Memory B cell (primary cell): ENCODE measurements around the gene ACP7.
"Not testable (repeated sequence)": the region's sequence is repeated elsewhere in the genome, so short reads cannot be mapped to it uniquely, and the experiment has no call there.

Experiments used
- ATAC-seq: fragments of 150-1000 bp; cut with Tn5 transposase; 2 replicates; pipeline ENCODE4 v1.10.0; 2021; ENCODE audit warnings: low read depth, mild to moderate bottlenecking, moderate library complexity
- DNase-seq, 2 donors: peaks; one replicate each; pipeline ENCODE4 v3.0.0; 2022; ENCODE audit warnings: low spot score in 2 of 2
- H3K27ac Mint-ChIP-seq: one replicate; pipeline ENCODE4 v1.8.0; 2022; ENCODE audit warnings: mild to moderate bottlenecking, moderate library complexity, mixed read lengths
- H3K27me3 Mint-ChIP-seq: one replicate; pipeline ENCODE4 v1.8.0; 2022; ENCODE audit warnings: mixed read lengths
- H3K36me3 Mint-ChIP-seq: one replicate; pipeline ENCODE4 v1.8.0; 2022; ENCODE audit warnings: mild to moderate bottlenecking, mixed read lengths
- H3K4me1 Mint-ChIP-seq: one replicate; pipeline ENCODE4 v1.8.0; 2022; ENCODE audit warnings: mixed read lengths
- H3K4me3 Mint-ChIP-seq: one replicate; pipeline ENCODE4 v1.8.0; 2022; ENCODE audit warnings: mild to moderate bottlenecking, moderate library complexity, mixed read lengths
- H3K9me3 Mint-ChIP-seq: one replicate; pipeline ENCODE4 v1.8.0; 2022; ENCODE audit warnings: mixed read lengths

ACP7 gene

GRCh38 chr19:39084732-39085080 is 538 bp downstream of the ACP7 start:
- H3K9me3 Mint-ChIP-seq: no peaks in the 10 kb centered on the region
- H3K27me3 Mint-ChIP-seq: peaks cover 27% of the 10 kb centered on the region
- ATAC-seq (no peak), DNase-seq (no peak)
- no peaks in the 10 kb centered on the region for H3K36me3 Mint-ChIP-seq
- no peak overlapping the region for H3K4me3 Mint-ChIP-seq
- H3K4me1 Mint-ChIP-seq: peaks cover 3% of the 10 kb centered on the region
- H3K27ac Mint-ChIP-seq: no peak overlapping the region

- Mint-ChIP-seq H3K4me1 (peaks cover 3% of the 10 kb centered on the region), H3K36me3 (no peaks in the 10 kb centered on the region), H3K9me3 (no peaks in the 10 kb centered on the region), H3K4me3 (no peak overlapping the region), H3K27me3 (peaks cover 27% of the 10 kb centered on the region), H3K27ac (no peak overlapping the region)
- DNase-seq: no peak
- ATAC-seq: no peak
These were observed 1.2 kb downstream of the ACP7 start for GRCh38 chr19:39085392-39085791.

- Mint-ChIP-seq H3K27me3 (peaks cover 23% of the 10 kb centered on the region), H3K9me3 (no peaks in the 10 kb centered on the region), H3K36me3 (no peaks in the 10 kb centered on the region), H3K4me3 (no peak overlapping the region), H3K4me1 (peaks cover 3% of the 10 kb centered on the region), H3K27ac (no peak overlapping the region)
- DNase-seq (no peak), ATAC-seq (no peak)
These were observed 2.2 kb downstream of the ACP7 start for GRCh38 chr19:39086386-39086785.

GRCh38 chr19:39087907-39088686 is 3.9 kb downstream of the ACP7 start:
- no peaks in the 10 kb centered on the region for H3K36me3 Mint-ChIP-seq
- no peak overlapping the region for H3K4me3 Mint-ChIP-seq
- H3K27me3 Mint-ChIP-seq: peaks cover 25% of the 10 kb centered on the region
- peaks cover 3% of the 10 kb centered on the region for H3K4me1 Mint-ChIP-seq
- ATAC-seq (no peak), DNase-seq (no peak)
- no peak overlapping the region for H3K27ac Mint-ChIP-seq
- no peaks in the 10 kb centered on the region for H3K9me3 Mint-ChIP-seq

- H3K9me3 Mint-ChIP-seq, H3K4me3 Mint-ChIP-seq: not testable (repeated sequence)
These were observed 5.8 kb downstream of the ACP7 start for GRCh38 chr19:39090016-39090415.

GRCh38 chr19:39090881-39091280 is 6.7 kb downstream of the ACP7 start:
- H3K4me3 Mint-ChIP-seq: no peak overlapping the region
- ATAC-seq: no peak
- H3K9me3 Mint-ChIP-seq: no peaks in the 10 kb centered on the region
- no peak for DNase-seq
- no peaks in the 10 kb centered on the region for H3K36me3 Mint-ChIP-seq
- peaks cover 15% of the 10 kb centered on the region for H3K27me3 Mint-ChIP-seq
- H3K4me1 Mint-ChIP-seq: no peaks in the 10 kb centered on the region
- H3K27ac Mint-ChIP-seq: no peak overlapping the region

More at GRCh38 chr19:39090016-39090415, 5.8 kb downstream of the ACP7 start:
- H3K36me3 Mint-ChIP-seq, H3K27ac Mint-ChIP-seq, ATAC-seq, DNase-seq, H3K4me1 Mint-ChIP-seq: not testable (repeated sequence)
- peaks cover 24% of the 10 kb centered on the region for H3K27me3 Mint-ChIP-seq

- not testable (repeated sequence) for H3K9me3 Mint-ChIP-seq, H3K27ac Mint-ChIP-seq, H3K4me1 Mint-ChIP-seq, ATAC-seq, H3K36me3 Mint-ChIP-seq, DNase-seq, H3K4me3 Mint-ChIP-seq
- H3K27me3 Mint-ChIP-seq: peaks cover 22% of the 10 kb centered on the region
These were observed 11.8 kb downstream of the ACP7 start for GRCh38 chr19:39095799-39096540.

GRCh38 chr19:39097299-39097698 is 13.1 kb downstream of the ACP7 start:
- H3K9me3 Mint-ChIP-seq: no peaks in the 10 kb centered on the region
- H3K36me3 Mint-ChIP-seq: no peaks in the 10 kb centered on the region
- no peak overlapping the region for H3K27ac Mint-ChIP-seq
- no peak overlapping the region for H3K4me3 Mint-ChIP-seq
- no peak for DNase-seq
- H3K27me3 Mint-ChIP-seq: peaks cover 22% of the 10 kb centered on the region
- no peak for ATAC-seq
- no peaks in the 10 kb centered on the region for H3K4me1 Mint-ChIP-seq

GRCh38 chr19:39097721-39098120 is 13.6 kb downstream of the ACP7 start:
- H3K9me3 Mint-ChIP-seq: no peaks in the 10 kb centered on the region
- no peak for DNase-seq
- H3K27ac Mint-ChIP-seq: no peak overlapping the region
- no peak for ATAC-seq
- no peaks in the 10 kb centered on the region for H3K36me3 Mint-ChIP-seq
- no peaks in the 10 kb centered on the region for H3K4me1 Mint-ChIP-seq
- no peak overlapping the region for H3K4me3 Mint-ChIP-seq
- peaks cover 22% of the 10 kb centered on the region for H3K27me3 Mint-ChIP-seq

- H3K36me3 Mint-ChIP-seq: no peaks in the 10 kb centered on the region
- no peak overlapping the region for H3K4me3 Mint-ChIP-seq
- no peak for DNase-seq
- no peaks in the 10 kb centered on the region for H3K9me3 Mint-ChIP-seq
- H3K4me1 Mint-ChIP-seq: no peaks in the 10 kb centered on the region
- ATAC-seq: no peak
- peaks cover 19% of the 10 kb centered on the region for H3K27me3 Mint-ChIP-seq
- no peak overlapping the region for H3K27ac Mint-ChIP-seq
These were observed 14.4 kb downstream of the ACP7 start for GRCh38 chr19:39098365-39099269.

GRCh38 chr19:39099341-39099740 is 15.2 kb downstream of the ACP7 start:
- no peak overlapping the region for H3K27ac Mint-ChIP-seq
- DNase-seq: no peak
- no peaks in the 10 kb centered on the region for H3K9me3 Mint-ChIP-seq
- H3K4me1 Mint-ChIP-seq: no peaks in the 10 kb centered on the region
- H3K4me3 Mint-ChIP-seq: no peak overlapping the region
- ATAC-seq: no peak
- H3K27me3 Mint-ChIP-seq: peaks cover 18% of the 10 kb centered on the region
- H3K36me3 Mint-ChIP-seq: no peaks in the 10 kb centered on the region

GRCh38 chr19:39100500-39101166 is 16.5 kb downstream of the ACP7 start:
- Mint-ChIP-seq H3K27me3 (peaks cover 14% of the 10 kb centered on the region), H3K36me3 (no peaks in the 10 kb centered on the region), H3K9me3 (no peaks in the 10 kb centered on the region), H3K4me3 (no peak overlapping the region), H3K27ac (no peak overlapping the region), H3K4me1 (no peaks in the 10 kb centered on the region)
- DNase-seq (no peak), ATAC-seq (no peak)

- no peak for ATAC-seq
- no peaks in the 10 kb centered on the region for H3K4me1 Mint-ChIP-seq
- H3K4me3 Mint-ChIP-seq: no peak overlapping the region
- H3K36me3 Mint-ChIP-seq: no peaks in the 10 kb centered on the region
- no peak for DNase-seq
- H3K9me3 Mint-ChIP-seq: no peaks in the 10 kb centered on the region
- H3K27me3 Mint-ChIP-seq: peaks cover 12% of the 10 kb centered on the region
- H3K27ac Mint-ChIP-seq: no peak overlapping the region
These were observed 19.0 kb downstream of the ACP7 start for GRCh38 chr19:39103151-39103550.
